ENCODE results near the gene RAE1.

GRCh38 chr20:57364451-57364850, 13.4 kb downstream of the RAE1 start:
- TF ChIP-seq, protein P1, sequence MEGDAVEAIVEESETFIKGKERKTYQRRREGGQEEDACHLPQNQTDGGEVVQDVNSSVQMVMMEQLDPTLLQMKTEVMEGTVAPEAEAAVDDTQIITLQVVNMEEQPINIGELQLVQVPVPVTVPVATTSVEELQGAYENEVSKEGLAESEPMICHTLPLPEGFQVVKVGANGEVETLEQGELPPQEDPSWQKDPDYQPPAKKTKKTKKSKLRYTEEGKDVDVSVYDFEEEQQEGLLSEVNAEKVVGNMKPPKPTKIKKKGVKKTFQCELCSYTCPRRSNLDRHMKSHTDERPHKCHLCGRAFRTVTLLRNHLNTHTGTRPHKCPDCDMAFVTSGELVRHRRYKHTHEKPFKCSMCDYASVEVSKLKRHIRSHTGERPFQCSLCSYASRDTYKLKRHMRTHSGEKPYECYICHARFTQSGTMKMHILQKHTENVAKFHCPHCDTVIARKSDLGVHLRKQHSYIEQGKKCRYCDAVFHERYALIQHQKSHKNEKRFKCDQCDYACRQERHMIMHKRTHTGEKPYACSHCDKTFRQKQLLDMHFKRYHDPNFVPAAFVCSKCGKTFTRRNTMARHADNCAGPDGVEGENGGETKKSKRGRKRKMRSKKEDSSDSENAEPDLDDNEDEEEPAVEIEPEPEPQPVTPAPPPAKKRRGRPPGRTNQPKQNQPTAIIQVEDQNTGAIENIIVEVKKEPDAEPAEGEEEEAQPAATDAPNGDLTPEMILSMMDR (IDR thresholded peaks at IDR 0.05): no peak
- TF ChIP-seq POLR2A (IDR thresholded peaks at IDR 0.05): no peak

Measured in testis (tissue), 2 donors.